HG02763 (cell line): ENCODE measurements around the gene SMPDL3A.

Experiments used
- ATAC-seq: cut with Tn5 transposase; IDR thresholded peaks from one replicate; pipeline ENCODE4 v1.9.1; 2021; ENCODE audit warnings: mild to moderate bottlenecking, moderate library complexity; ENCODE audit not compliant: unreplicated experiment

The SMPDL3A gene

GRCh38 chr6:122775975-122776374 is 13.1 kb upstream of the SMPDL3A start:
- no peak for ATAC-seq

DNA sequence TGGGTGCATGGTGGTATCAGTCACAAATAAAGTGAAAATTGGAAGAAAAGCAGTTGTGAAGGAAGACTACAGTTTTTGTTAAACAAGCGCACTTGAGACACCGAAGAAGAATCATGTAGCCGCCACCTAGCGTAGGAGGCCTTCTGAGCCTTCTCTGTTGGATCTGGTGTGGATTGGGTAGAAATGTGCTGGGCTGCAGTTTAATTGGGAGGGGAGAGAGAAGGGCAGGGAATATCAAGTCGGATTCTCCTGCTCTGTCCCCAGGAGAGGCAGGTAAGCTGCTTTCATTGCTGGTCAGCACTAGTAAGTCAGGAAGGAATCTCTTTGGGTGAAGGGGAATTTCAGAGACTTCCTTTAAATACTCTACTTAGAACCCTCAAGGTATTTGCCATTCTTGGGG is 10.8 kb upstream of the SMPDL3A start:
- ATAC-seq: no peak

- ATAC-seq: no peak
These were observed 9.9 kb upstream of the SMPDL3A start for GRCh38 chr6:122778985-122779661.

GRCh38 chr6:122779667-122780066 is 9.4 kb upstream of the SMPDL3A start, which contains the start of gene FABP7:
TSS of gene FABP7 (plus strand) at chr6:122779716. CDS start at chr6:122779795, 79 bp downstream.
- no peak for ATAC-seq

DNA sequence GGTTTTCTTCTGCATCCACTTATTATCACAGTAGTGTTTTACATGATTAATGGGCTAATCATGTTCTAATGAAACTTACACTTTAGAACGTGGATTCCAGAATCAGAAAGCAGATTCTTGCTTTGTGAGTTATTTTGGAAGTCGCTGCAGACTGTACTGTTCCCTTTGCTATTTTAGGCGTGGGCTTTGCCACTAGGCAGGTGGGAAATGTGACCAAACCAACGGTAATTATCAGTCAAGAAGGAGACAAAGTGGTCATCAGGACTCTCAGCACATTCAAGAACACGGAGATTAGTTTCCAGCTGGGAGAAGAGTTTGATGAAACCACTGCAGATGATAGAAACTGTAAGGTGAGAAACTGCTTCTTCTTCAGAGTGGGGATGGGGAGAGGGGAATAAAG is 8.9 kb upstream of the SMPDL3A start:
- ATAC-seq: no peak

GRCh38 chr6:122781716-122782115 is 7.3 kb upstream of the SMPDL3A start:
- no peak for ATAC-seq

- ATAC-seq: no peak
These were observed 5.7 kb upstream of the SMPDL3A start for GRCh38 chr6:122783401-122783800.

DNA sequence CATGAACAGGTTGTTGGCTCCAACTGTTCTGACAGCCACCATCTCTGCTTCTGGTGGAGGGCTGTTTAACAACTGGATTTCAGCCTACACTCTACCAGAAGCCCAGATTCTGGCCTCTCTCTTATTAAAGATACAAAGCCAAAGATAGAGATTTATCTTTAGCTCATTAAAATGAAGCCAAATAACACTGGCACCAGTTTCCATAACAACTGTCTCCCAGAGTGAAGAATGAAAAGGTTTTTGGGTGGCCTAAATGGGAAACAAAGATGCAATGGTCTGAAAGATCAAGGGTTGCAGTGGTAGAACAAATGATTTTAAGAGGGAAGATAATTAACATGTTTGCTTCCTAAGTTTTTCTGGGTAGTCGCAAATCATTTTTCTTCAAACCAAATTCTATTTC is 3.2 kb upstream of the SMPDL3A start:
- no peak for ATAC-seq

DNA sequence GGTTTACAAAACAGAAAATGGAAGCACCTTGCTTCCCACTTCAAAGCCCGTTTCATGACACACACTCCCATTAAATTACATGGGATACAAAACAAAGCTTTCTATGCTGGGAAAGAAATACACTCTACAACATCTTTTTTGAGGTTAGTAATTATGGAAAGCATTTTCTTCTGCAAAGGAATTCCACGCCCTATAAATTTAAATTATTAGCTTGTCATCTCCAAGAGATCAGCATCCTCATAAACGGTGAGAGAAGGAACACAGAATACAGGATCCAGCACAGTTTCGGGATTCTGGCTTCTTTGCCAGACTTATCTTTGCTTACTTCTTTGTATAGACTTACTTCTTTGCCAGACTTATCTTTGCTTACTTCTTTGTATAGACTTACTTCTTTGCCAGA is 1.3 kb upstream of the SMPDL3A start:
- ATAC-seq: no peak

- no peak for ATAC-seq
These were observed 850 bp upstream of the SMPDL3A start for GRCh38 chr6:122788208-122788607.

- no peak for ATAC-seq
These were observed 336 bp upstream of the SMPDL3A start for GRCh38 chr6:122788663-122789181.

DNA sequence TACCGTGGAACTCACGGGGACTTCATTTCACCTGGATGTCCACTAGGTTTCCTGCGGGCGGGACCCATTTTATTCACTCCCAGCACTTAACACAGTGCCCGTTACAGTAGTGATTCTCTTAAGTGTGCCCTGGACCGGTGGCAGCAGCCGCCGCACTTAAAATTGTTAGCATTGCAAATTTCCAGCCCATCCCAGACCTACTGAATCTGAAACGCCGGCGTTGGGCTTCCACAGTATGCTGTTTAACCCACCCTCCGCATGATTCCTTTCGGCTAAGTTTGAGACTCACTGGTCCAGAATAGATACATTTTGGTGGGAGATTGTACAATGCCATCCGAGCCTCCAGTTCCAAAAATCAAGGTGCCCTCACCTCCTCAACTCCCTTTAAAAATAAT is 967 bp downstream of the SMPDL3A start:
- no peak for ATAC-seq

DNA sequence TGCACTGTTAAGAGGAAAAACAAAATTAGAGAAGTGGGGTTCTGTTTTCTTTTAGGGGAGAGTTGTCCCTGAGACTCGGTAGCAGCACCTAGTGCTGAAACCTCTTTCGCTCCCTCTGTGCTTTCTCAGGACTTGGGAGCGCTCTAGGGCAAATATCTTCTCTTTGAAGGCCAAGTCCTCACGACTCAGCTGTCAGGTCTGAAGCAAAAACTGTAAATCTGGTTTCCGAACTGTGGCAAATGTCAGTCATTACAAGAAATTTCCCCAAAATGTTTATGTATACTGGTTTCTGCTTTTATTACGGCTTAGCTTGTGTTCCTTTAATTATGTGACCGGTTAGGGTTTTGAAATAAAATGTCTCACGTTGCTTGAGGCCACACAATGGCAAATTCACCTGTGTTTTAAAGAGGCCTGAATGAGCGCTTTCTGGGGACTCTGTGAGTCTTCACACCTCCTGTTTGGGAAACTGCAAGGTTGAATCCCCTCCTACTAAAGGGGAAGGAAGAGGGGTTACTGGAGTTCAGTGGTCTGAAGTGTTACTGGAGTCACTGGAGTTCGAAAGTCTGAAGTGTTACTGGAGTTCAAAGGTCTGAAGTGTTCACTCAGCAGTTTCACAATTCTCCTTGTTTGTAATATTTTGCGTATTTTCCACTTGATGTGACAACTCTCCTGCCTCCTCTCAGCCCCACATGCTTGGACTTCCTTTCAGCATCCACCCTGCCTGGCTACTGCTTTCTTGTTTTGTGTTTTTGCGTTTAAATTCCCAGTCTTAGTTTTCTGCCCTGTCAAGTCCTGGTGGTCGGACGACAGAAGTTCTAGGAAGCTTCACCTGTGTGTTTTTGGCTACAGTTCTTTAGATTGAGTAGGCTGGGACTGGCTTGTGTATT is 1.6 kb downstream of the SMPDL3A start:
- ATAC-seq: no peak

DNA sequence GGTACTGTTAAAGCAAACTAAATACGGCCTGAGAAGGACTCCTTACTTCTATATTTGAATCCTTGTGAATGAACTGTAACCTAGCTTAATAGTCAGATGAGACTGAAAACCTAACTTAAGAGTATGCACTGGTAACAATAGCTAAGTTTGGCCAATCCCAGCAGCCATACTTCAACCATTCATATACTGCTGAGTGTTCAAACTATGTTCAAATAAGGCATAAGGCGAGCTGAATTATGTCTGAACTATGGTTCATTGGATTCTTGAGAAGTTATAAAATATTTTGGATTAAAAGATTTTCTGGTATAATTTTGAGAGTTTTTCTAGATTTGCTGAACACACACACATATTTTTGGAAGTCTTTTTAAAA is 2.2 kb downstream of the SMPDL3A start:
- no peak for ATAC-seq

DNA sequence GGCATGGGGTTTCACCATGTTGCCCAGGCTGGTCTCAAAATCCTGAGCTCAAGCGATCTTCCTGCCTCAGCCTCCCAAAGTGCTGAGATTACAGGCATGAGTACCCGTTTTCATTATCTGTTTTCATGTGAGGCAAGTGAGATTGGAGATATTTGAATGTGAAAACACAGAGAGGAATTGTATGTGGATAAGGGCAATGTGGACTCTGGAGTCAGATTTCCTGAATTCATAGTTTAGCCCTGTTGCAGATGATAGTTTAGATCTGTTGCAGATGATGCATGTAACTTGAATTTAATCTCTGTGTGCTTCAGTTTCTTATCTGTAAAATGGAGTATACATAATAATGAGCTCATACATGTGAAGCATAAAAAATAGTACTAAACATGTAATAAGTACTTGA is 3.7 kb downstream of the SMPDL3A start:
- no peak for ATAC-seq

GRCh38 chr6:122797537-122797936 is 8.5 kb downstream of the SMPDL3A start:
- ATAC-seq: no peak

DNA sequence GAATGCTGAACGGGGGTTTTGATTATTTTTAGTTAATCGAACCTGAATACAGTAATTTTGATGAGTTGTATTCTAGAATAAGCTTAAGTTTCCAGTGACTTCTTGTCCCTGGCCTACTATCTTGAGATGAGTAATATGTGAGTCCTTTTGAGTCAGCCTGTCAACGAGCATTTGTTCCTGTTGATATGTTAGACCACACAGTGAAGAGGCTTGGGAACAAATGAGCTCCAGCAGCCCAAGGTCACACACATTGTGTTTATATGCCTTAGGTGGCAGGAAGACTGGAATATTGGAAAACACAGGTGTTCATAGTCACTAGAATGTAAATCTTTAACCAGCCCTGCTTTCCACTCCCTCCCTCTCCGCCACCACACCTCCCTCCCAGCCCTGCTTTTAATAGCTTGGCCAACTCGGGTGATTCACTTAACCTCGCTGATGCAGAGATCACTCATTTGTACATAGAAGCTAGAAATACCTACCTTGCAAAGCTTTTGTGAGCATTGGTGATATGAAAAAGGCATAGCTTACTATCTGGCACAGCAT is 9.1 kb downstream of the SMPDL3A start:
- peak; percentile 90 for ATAC-seq

- no peak for ATAC-seq
These were observed 10.2 kb downstream of the SMPDL3A start for GRCh38 chr6:122799140-122799745.

GRCh38 chr6:122799916-122800686 is 11.0 kb downstream of the SMPDL3A start:
- no peak for ATAC-seq

GRCh38 chr6:122800906-122801305 is 11.8 kb downstream of the SMPDL3A start:
- no peak for ATAC-seq

DNA sequence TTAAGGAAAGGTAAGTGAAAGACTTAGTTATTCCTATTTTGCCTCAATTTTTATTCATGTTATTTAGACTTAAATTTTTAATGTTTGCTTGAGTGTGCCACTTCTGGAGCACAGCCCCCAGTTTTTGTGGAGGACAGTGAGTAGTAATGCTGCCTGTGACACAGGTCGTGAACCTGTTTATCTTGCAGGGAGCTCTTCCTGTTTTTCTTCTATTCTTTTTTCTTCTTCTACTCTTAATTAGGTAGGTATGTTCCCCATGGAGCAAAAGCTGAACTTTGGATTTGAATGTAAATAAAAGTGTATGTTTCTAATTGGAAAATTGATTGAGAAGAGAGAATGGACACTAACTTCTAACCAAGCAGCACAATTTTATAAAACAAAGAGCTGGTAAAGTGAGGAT is 12.3 kb downstream of the SMPDL3A start:
- ATAC-seq: no peak
